ENCODE data around the gene PRG3. TPM values are rescaled to one million over a fixed set of nuclear protein-coding genes. Genes with fewer than 3 reads are reported as not detected.

PRG3 gene
- total RNA-seq, 1 experiment from 2014 or later: not detected

DNA sequence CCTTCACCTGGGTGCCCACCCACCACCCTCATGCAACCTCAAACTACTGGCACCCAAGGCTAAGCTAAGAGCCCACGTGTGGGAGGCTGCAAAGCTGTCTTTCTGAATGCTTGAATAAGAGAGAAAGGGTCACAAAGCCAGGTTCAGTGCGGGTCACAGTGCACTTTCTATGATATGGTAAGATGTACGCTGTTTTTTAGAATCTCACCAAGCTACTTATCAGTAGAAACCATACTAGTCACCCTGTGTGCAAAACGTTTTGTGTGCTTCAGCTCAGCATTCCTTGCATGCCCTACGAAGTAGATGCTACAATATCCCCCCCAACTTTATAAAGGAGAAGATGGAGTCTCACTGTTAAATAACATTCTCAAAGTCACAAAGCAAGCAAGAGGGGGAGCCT, 27.9 kb downstream of the PRG3 start:
- DNase-seq (ENCODE audit: low read depth, low spot score): no peak
- POLR2A ChIA-PET: no interaction called here
- H3K4me3 ChIP-seq (replicated peaks in 1 of 2; ENCODE audit: low read depth in 1 of 2, low read length in 2 of 2): no peak overlapping the region
- H3K4me1 ChIP-seq (ENCODE audit: control insufficient read depth in 1 of 2, insufficient read depth in 2 of 2, low read length in 2 of 2): peaks cover 3 to 8% of the 10 kb centered on the region in 2 experiments; a peak in 3 of 4 replicates
- no peak overlapping the region for H3K4me2 ChIP-seq (ENCODE audit: low read length)
- no peak overlapping the region for H3K9ac ChIP-seq (ENCODE audit: low read length)
- no TSS peak for BruUV-seq (replicated peaks)
- no peak overlapping the region for H2AFZ ChIP-seq (ENCODE audit: low read depth, low read length, poor library complexity, severe bottlenecking)
- H4K20me1 ChIP-seq (ENCODE audit: insufficient read depth): no peaks in the 10 kb centered on the region
- RAD21 ChIA-PET (ENCODE audit: low non-redundant PET in 1 of 2, low total read pairs in 2 of 2, uncharacterized antibody in 2 of 2, unreplicated experiment in 2 of 2): no interaction called here
- H3K9me2 ChIP-seq (ENCODE audit: insufficient read depth): no peaks in the 10 kb centered on the region
- no peaks in the 10 kb centered on the region for H3K27me3 ChIP-seq (ENCODE audit: insufficient read depth, low read length)
- H3K27ac ChIP-seq (ENCODE audit: low read depth, low read length): no peak overlapping the region
- intact Hi-C loops (cut with micrococcal nuclease): no loop called here
- CTCF ChIA-PET: interaction anchor here (0.5 to 0.7 kb wide), 2 partner anchors 13 to 27 kb away, joined by 3 read pairs; no protein-coding TSS in a partner anchor
- H3K9me3 ChIP-seq (ENCODE audit: control insufficient read depth in 1 of 2, insufficient read depth in 1 of 2, low read depth in 1 of 2, low read length in 2 of 2): no peaks in the 10 kb centered on the region
- TF ChIP-seq, protein P1, sequence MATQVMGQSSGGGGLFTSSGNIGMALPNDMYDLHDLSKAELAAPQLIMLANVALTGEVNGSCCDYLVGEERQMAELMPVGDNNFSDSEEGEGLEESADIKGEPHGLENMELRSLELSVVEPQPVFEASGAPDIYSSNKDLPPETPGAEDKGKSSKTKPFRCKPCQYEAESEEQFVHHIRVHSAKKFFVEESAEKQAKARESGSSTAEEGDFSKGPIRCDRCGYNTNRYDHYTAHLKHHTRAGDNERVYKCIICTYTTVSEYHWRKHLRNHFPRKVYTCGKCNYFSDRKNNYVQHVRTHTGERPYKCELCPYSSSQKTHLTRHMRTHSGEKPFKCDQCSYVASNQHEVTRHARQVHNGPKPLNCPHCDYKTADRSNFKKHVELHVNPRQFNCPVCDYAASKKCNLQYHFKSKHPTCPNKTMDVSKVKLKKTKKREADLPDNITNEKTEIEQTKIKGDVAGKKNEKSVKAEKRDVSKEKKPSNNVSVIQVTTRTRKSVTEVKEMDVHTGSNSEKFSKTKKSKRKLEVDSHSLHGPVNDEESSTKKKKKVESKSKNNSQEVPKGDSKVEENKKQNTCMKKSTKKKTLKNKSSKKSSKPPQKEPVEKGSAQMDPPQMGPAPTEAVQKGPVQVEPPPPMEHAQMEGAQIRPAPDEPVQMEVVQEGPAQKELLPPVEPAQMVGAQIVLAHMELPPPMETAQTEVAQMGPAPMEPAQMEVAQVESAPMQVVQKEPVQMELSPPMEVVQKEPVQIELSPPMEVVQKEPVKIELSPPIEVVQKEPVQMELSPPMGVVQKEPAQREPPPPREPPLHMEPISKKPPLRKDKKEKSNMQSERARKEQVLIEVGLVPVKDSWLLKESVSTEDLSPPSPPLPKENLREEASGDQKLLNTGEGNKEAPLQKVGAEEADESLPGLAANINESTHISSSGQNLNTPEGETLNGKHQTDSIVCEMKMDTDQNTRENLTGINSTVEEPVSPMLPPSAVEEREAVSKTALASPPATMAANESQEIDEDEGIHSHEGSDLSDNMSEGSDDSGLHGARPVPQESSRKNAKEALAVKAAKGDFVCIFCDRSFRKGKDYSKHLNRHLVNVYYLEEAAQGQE (IDR thresholded peaks at IDR 0.05; ENCODE audit: low read depth): no peak
- no peak for TF ChIP-seq POLR2A (IDR thresholded peaks at IDR 0.05; ENCODE audit: borderline replicate concordance, extremely low read depth, insufficient read depth, insufficient read length)
- TF ChIP-seq SP1 (IDR thresholded peaks at IDR 0.05; ENCODE audit: low read depth): no peak
- TF ChIP-seq ZFX (IDR thresholded peaks at IDR 0.05): no peak
- TF ChIP-seq, protein P2, sequence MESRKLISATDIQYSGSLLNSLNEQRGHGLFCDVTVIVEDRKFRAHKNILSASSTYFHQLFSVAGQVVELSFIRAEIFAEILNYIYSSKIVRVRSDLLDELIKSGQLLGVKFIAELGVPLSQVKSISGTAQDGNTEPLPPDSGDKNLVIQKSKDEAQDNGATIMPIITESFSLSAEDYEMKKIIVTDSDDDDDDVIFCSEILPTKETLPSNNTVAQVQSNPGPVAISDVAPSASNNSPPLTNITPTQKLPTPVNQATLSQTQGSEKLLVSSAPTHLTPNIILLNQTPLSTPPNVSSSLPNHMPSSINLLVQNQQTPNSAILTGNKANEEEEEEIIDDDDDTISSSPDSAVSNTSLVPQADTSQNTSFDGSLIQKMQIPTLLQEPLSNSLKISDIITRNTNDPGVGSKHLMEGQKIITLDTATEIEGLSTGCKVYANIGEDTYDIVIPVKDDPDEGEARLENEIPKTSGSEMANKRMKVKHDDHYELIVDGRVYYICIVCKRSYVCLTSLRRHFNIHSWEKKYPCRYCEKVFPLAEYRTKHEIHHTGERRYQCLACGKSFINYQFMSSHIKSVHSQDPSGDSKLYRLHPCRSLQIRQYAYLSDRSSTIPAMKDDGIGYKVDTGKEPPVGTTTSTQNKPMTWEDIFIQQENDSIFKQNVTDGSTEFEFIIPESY (IDR thresholded peaks at IDR 0.05; ENCODE audit: extremely low read depth, insufficient replicate concordance, low read length): no peak
- TF ChIP-seq CBX3 (IDR thresholded peaks at IDR 0.05; ENCODE audit: low read depth): no peak
- no peak for TF ChIP-seq EZH2 (IDR thresholded peaks at IDR 0.05)
- TF ChIP-seq CEBPB (IDR thresholded peaks at IDR 0.05; ENCODE audit: low read depth): no peak
- TF ChIP-seq EZH2phosphoT487 (IDR thresholded peaks at IDR 0.05; ENCODE audit: borderline replicate concordance): no peak
- no peaks in the 10 kb centered on the region for H3K79me2 ChIP-seq (ENCODE audit: insufficient read depth, low read length)
- H3K36me3 ChIP-seq (ENCODE audit: control insufficient read depth in 1 of 2, insufficient read depth in 2 of 2, low read length in 2 of 2): no peaks in the 10 kb centered on the region
- no peak for ATAC-seq
